ENCODE data around the gene UBAP2L.
"Not testable (repeated sequence)": the region's sequence is repeated elsewhere in the genome, so short reads cannot be mapped to it uniquely, and the experiment has no call there.

Gene UBAP2L

GRCh38 chr1:154256686-154257085, 35.9 kb downstream of the UBAP2L start:
- no peak for DNase-seq (ENCODE audit: low spot score)

GRCh38 chr1:154258784-154259183, 38.0 kb downstream of the UBAP2L start:
- no peak for DNase-seq (ENCODE audit: low spot score)

- DNase-seq (ENCODE audit: low spot score) = no peak
Observed at GRCh38 chr1:154260127-154260526, 39.4 kb downstream of the UBAP2L start.

GRCh38 chr1:154263465-154264332, 42.9 kb downstream of the UBAP2L start:
- DNase-seq (ENCODE audit: low spot score) = peak; percentile 28

- DNase-seq (ENCODE audit: low spot score) = no peak
Observed at GRCh38 chr1:154264454-154264853, 43.7 kb downstream of the UBAP2L start.

GRCh38 chr1:154265586-154265985, 44.8 kb downstream of the UBAP2L start:
- no peak for DNase-seq (ENCODE audit: low spot score)

- no peak for DNase-seq (ENCODE audit: low spot score)
Observed at GRCh38 chr1:154270833-154271232, 50.1 kb downstream of the UBAP2L start.

- peak; percentile 99 for DNase-seq (ENCODE audit: low spot score)
Observed at GRCh38 chr1:154272217-154272998, 51.7 kb downstream of the UBAP2L start, which contains the start of gene HAX1. Gene HAX1 (plus strand): TSS chr1:154272629. CDS start chr1:154272724, 95 bp downstream.

- no peak for DNase-seq (ENCODE audit: low spot score)
Observed at GRCh38 chr1:154272999-154273563, 52.3 kb downstream of the UBAP2L start.

- DNase-seq (ENCODE audit: low spot score) = no peak
Observed at GRCh38 chr1:154276797-154277196, 56.0 kb downstream of the UBAP2L start.

- not testable (repeated sequence) for DNase-seq (ENCODE audit: low spot score)
Observed at GRCh38 chr1:154287591-154287990, 66.8 kb downstream of the UBAP2L start.

GRCh38 chr1:154288661-154289060, 67.9 kb downstream of the UBAP2L start:
- DNase-seq (ENCODE audit: low spot score) = no peak

- no peak for DNase-seq (ENCODE audit: low spot score)
Observed at GRCh38 chr1:154290921-154291320, 70.2 kb downstream of the UBAP2L start.

GRCh38 chr1:154295408-154296235, 74.9 kb downstream of the UBAP2L start:
- DNase-seq (ENCODE audit: low spot score) = no peak

- DNase-seq (ENCODE audit: low spot score) = no peak
Observed at GRCh38 chr1:154301582-154301981, 80.8 kb downstream of the UBAP2L start.

- no peak for DNase-seq (ENCODE audit: low spot score)
Observed at GRCh38 chr1:154304664-154305337, 84.0 kb downstream of the UBAP2L start.

GRCh38 chr1:154306151-154306550, 85.4 kb downstream of the UBAP2L start:
- no peak for DNase-seq (ENCODE audit: low spot score)

- not testable (repeated sequence) for DNase-seq (ENCODE audit: low spot score)
Observed at GRCh38 chr1:154307670-154308270, 87.0 kb downstream of the UBAP2L start.

- not testable (repeated sequence) for DNase-seq (ENCODE audit: low spot score)
Observed at GRCh38 chr1:154309136-154309535, 88.4 kb downstream of the UBAP2L start.

- DNase-seq (ENCODE audit: low spot score) = not testable (repeated sequence)
Observed at GRCh38 chr1:154312229-154313065, 91.7 kb downstream of the UBAP2L start.

Measured in COLO829 (cell line).